CD4-positive, alpha-beta T cell treated with Interleukin-10 for 1 hour (primary cell): ENCODE data around the gene NINJ1.

ENCODE experiments used
- DNase-seq: peaks from one replicate; pipeline ENCODE4 v3.0.0-alpha.2; 2020

Gene NINJ1

DNA sequence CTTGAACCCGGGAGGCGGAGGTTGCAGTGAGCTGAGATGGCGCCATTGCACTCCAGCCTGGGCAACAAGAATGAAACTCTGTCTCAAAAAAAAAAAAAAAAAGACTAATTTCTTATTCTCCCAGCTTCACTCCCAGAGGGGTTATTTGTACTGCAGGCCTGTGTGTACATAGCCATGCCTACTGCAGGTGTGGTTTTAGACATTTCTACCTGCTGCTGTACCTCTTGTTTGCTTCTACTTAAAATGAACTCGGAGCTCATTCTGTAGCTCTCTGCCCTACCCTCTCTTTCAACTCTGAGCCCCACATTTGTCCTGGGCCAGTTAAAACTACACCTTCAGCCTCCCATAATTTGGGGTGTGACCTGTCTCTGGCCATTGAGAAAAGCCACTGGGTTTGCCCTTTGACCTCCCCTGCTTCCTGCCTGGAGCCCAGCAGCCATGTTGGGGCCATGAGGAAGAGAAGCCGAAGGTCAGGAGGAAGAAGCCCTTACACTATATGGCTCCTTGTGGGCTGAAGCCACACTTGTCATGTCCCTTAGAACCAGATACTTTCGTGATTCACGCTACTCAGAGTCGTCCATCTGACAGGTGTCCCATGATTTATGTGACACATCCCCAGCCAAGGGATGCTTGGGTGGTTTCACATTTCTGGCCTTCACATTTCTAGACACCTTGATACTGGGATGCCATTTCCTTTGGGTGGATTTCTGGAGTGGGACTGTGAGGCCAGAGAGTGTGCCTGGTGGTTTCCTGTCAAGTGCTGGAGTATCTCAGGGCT lies 47.4 kb downstream of the NINJ1 start:
- DNase-seq = no peak

DNA sequence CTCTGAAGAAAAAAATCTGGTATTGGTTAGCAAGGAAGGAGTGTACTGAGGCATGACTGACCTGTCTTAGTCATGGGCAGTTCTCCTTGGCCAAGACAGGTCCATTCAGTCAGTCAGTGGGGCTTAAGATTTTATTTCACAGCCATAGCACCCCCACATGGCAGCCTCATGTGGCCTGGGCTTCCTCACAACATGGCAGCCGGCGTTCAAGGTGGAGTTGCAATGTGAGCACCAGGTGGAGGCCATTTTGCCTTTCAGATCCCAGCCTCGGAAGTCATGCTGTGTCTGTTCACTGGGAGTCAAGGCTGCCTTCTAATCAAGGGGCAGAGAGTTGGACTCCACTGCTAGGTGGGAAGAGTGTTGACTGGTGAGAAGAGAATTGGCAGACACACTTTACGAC lies 48.4 kb downstream of the NINJ1 start:
- no peak for DNase-seq

DNA sequence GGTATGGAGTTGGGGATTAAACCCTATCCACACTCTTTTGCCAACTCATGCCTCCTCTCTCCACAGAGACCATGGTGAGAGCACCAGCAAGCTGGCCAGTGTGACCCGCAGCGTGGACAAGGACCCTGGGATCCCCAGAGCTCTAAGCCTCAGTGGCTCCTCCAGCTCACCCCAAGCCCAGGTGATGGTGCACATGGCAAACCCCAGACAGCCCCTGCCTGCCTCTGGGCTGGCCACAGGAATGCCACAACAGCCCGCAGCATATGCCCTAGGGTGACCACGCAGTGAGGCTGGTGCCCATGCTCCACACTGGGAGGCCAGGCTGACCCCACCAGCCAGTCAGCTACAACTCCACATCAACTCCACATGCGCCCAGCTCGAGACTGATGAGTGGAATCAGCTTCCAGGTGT lies 49.6 kb downstream of the NINJ1 start:
- no peak for DNase-seq

DNA sequence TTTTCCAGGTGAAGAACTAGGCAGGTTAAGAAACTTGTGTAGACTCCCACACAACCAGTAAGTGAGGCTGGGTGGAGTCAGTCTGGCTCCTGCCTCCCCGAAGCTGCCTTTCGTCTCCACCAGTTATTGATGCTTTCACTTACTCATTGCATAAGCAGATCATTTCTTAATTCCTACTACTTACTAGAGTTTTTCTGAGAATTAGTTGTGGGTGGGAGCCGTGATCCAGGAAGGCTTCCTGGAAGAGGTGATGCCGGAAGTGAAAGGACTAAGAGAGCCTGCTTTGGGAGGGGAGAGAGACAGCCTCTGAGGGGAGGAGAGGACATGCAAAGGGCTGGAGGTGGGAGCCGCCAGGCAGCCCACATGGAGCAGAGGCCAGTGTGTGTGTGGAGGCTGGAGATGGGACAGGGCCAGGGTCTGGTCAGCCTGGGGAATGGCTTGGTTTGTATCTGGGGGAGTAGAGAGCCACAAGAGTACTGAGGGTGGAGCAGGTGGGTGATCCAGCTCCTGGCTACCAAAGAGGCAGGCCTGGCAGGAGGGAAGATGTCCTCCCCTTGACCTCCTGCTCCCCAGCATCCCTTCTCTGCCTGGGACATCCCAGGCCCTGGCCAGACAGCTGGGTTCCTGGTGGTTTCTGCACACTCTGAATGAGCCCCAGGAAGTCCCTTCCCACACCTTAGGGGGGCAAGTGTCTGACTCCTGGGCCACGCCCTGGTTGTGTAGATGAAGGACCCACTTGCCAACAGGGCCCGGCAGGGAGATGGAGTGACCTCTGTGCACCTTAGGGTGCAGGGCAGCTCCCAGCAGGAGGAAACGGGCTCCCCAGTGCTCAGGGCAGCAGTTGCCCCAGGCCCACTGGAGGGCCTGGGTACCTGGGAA lies 50.2 kb downstream of the NINJ1 start:
- DNase-seq = no peak

DNA sequence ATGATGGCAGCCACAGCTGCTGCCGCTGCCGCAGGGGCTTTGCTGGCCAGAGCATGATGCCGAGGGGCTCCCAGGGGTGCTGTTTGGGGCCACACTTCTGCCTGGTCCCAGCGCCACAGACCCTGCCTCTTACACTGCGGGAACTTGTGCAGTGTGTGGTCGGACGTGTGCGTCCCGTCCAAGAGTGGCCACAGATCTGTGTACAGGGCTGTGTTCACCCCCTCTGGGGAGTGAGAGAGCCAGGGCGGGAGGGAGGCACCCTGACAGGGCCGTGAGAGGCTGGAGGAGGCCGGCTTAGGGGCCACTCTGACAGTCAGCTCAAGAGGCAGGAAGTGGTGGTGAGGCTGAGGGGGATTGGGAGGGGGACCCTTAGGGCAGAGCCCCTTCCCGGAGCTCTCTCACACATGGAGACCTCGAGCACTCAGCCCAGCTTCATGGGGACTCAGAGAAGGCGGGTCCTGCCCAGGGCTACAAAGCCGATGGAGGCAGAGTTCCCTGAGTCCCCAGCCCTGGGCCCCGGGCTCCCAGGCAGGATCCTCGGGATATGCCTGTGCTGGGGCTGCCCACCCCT lies 51.1 kb downstream of the NINJ1 start:
- DNase-seq = no peak

DNA sequence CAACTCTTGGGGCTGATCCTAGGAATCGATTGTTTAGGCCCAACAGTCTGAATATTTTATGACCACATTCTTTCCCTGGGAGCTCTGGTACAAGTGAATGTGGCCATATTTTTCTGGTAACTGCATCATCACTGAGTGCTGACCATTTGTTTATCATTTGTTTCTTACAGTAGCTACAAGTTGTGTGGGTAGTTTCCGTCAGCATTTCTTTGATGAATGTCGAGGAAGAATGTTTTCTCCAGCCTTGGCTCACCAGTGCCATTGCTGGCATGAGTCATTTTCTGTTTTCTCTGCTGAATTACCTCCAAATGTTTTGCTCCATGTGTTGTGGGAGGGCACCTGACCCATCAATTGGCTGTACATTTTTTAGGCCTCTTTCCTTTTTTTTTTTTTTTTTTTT lies 52.1 kb downstream of the NINJ1 start:
- DNase-seq = no peak

DNA sequence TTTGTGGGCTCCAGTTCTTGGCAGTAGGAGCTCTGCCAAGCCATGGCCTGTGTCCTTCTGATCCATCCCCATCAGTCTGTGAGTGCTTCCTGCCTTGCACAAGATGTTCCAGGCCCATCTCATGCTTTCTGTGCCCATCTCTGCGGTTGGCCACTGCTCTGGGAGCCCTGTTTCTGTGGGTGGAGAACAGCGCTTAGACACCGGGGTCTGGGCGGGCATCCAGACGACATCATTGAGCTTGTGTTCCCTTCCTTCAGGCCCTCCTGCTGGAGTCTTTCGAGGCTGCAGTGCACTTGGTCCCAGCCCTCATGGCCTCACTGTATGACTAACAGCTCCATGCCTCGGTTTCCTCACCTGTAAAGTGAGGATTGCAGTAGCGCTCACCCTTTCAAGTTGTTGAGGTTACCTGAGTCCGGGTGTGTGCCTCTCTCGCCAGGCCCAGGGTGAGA lies 52.9 kb downstream of the NINJ1 start:
- no peak for DNase-seq

DNA sequence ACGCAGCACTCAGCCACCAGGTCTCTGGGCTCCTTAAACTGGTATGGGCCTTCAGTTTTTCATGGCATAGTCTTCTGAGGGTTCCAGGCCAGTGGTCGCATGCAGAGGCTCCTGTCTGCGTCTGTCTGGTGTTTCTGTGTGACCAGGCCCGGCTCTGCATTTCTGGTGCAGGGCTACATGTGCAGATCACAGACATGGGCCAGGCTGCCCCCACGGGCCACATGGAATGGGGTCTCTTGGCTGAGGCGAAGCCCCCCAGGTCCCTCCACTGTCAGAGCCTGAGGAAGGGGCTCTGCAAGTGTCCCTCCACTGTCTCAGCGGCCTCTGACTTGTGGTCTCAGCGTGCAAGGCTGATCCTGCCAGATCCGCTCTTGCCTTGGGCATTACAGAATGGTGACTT lies 53.6 kb downstream of the NINJ1 start:
- no peak for DNase-seq

DNA sequence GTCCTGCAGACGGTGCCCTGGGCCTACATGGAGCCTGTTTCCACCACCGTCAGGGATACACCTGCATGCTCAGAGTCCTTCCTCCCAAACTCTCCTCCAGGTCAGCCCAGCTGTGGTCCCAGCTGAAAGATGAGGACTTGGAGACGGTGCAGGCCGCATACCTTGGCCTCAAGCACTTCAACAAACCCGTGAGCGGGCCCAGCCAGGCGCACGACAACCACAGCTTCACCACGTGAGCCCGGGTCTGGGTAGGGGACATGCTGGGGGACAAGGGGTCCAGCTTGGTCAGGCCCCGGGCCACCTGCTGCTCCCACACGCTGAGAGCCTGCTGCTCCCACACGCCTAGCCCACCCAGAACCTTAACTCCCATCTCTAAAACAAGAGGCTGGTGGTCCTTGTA lies 54.7 kb downstream of the NINJ1 start:
- DNase-seq = no peak

DNA sequence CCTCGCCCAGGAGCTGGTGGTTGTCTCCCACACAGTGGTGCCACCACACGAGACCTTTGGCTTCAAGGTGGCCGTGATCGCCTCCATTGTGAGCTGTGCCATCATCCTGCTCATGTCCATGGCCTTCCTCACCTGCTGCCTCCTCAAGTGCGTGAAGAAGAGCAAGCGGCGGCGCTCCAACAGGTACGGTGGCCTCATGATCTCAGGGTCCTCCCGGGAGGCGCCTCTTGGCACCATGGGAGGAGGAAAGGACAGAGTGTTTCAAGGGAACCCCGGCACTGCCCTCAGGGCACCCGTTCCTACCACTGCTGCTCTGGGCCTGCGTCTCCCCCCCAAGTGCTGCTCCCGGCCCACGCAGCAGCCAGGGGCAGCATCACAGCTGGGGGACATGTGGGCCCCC lies 56.2 kb downstream of the NINJ1 start:
- DNase-seq = no peak

DNA sequence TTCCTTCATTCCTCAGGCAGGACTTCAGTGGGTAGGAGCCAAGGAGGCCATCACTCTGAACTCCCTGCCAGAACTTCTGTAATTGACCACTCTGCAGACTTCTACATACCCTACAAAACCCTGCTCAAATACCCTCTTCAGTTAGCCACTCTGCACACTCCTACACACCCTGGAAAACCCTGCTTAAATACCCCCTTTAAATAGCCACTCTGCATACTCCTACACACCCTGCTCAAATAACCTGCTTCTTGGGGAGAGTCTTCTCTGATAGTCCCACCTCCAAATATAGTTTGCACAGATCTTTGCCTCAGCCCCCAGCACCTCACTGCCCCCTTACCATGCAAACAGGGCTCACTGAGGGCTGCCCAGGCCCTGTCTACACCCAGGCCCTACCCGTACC lies 56.7 kb downstream of the NINJ1 start:
- DNase-seq = no peak

DNA sequence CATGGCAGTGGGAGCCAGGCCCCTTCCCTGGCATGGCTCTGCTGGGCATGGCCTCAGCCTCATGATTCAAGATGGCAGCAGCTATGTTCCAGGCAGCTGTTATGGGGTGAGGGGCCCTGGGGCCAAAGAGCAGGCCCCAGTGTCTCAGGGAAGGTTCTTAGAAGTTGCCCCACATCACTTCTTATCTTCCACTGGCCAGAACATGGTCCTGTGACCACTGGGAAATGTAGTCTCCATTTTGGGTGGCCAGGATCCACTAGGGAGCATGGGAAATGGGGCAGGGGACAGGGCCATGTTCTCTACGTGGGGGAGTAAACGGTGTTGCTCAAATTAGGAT lies 57.3 kb downstream of the NINJ1 start:
- DNase-seq = no peak

DNA sequence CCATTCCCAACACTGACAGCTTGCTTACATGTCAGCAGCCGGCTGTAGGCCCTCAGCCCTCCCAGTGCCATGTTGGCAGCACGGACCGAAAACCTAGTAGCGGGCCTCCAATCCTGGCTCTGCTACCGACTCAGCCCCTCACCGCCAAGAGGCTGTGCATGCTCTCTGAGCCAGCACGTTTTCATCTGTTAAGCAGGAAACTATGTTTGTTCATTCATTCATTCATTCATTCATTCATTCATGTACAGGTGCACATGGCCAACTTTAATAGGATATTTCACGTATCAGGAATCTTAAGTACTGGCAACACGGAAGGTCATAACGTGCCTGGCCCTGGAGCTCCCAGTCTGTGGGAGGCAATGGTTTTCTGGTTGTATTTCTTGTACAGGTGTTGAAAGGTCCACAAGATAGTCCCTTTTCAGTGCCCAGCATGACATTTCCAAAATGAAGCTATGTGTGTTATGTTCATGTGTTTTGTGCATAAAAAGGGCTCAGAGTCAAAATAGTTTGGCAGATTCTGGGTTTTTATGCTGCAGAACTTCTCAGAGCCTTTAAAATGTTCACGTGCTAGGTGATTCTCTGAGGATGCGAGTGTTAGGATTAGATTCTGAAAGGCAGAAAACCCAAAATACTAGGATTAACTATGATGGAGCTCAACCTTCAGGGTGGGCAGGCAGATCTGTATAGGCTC lies 57.8 kb downstream of the NINJ1 start:
- no peak for DNase-seq

DNA sequence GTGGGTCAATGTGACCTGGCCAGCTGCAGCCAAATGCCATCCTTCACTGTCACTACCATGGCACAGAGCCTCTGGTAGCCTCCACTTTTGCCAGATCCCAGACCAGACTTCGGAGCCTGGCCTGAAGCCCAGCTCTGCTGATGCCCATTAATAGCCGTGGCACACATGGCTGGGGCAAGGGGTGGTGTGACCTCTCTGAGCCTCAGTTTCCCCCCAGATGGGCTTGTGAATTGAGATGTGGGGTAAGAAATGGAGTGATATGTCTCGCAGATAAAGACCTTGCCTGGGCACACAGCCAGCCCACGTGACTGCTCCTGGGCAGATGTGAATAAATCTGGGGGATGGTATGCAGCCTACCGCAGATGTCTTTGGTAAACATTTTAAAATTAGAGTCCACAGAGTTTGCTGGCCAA lies 61.7 kb downstream of the NINJ1 start:
- DNase-seq = no peak
